ENCODE results near the gene HOXB2. TPM values are rescaled to one million over a fixed set of nuclear protein-coding genes. Genes with fewer than 3 reads are reported as not detected.

The HOXB2 gene
- total RNA-seq, 3 donors from 2014 or later (not counting 1 experiment from before 2014, with no cell fraction given) = 21.6 to 30.5 (median 24.7) TPM

DNA sequence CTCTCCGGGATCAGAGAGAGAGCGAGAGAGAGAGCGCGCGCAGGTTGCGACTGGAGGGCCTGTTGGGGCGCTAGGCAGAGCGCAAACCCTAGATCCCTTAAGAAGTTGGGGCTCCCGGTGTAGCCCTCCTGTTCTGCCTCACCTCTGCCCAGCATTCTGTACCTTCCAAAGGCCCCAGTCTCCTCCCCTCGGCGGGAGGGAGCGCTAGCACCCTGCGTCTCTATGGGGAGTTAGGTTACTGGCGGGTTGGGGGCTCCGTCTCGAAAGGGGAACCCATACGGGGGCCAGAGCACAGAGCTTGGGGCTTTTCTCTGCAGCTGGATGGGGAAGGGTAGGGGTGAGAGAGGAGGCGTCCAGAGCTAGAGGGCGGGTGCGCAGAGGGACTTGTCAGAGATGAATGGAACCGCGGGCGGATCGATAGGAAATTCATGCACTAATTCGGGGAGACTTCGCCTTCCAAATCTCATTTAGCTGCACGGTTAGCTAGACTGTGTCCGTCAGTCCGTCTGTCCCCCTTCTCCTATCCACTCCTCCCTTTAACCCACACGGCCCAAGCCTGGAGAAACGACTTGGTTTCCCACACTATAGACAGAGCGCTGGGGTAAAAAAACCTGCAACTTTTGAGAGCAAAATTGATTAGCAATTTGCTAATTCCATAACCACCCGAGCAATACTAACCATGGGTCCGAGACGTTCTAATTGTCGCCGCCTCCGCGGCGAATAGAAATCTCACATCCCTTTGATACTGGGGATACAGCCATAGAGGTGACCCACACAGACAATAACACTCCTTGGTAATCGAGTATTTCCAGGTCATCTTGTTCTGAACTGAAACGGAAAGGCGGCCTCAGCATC is 33.9 kb upstream of the HOXB2 start:
- no peak for DNase-seq
- TF ChIP-seq, protein P1, sequence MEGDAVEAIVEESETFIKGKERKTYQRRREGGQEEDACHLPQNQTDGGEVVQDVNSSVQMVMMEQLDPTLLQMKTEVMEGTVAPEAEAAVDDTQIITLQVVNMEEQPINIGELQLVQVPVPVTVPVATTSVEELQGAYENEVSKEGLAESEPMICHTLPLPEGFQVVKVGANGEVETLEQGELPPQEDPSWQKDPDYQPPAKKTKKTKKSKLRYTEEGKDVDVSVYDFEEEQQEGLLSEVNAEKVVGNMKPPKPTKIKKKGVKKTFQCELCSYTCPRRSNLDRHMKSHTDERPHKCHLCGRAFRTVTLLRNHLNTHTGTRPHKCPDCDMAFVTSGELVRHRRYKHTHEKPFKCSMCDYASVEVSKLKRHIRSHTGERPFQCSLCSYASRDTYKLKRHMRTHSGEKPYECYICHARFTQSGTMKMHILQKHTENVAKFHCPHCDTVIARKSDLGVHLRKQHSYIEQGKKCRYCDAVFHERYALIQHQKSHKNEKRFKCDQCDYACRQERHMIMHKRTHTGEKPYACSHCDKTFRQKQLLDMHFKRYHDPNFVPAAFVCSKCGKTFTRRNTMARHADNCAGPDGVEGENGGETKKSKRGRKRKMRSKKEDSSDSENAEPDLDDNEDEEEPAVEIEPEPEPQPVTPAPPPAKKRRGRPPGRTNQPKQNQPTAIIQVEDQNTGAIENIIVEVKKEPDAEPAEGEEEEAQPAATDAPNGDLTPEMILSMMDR (IDR thresholded peaks at IDR 0.05) = no peak
- Histone ChIP-seq H3K36me3 (ENCODE audit: control insufficient read depth, insufficient read depth, low read length) (no peaks in the 10 kb centered on the region), H3K4me3 (ENCODE audit: low read length) (peak overlapping the region; percentile 81), H3K27ac (ENCODE audit: low read length) (peak overlapping the region; percentile 51), H3K4me1 (ENCODE audit: control insufficient read depth, insufficient read depth, low read length) (peaks cover 51% of the 10 kb centered on the region), H3K9me3 (ENCODE audit: control insufficient read depth, insufficient read depth, low read length) (no peaks in the 10 kb centered on the region), H3K27me3 (ENCODE audit: control insufficient read depth, insufficient read depth, low read length) (peaks cover 35% of the 10 kb centered on the region)
- no peaks in the 10 kb centered on the region for H3K9me3 Mint-ChIP-seq
- WGBS (ENCODE audit: insufficient coverage) = 12% methylated on average over 43 of the region's 43 CpGs
- peaks cover 37 to 64% of the 10 kb centered on the region in 2 donors for H3K4me1 Mint-ChIP-seq
- H3K36me3 Mint-ChIP-seq = no peaks in the 10 kb centered on the region
- peaks cover 37 to 48% of the 10 kb centered on the region in 2 donors for H3K27me3 Mint-ChIP-seq (ENCODE audit: low read depth in 2 of 2)
- peak; percentile 39 to 48 (median 44) for ATAC-seq
- intact Hi-C loops (cut with micrococcal nuclease) = no loop called here
- H3K27ac Mint-ChIP-seq = peak overlapping the region; percentile 86 to 89
- H3K4me3 Mint-ChIP-seq = peak overlapping the region; percentile 97

GRCh38 chr17:48577946-48578615 is 33.2 kb upstream of the HOXB2 start, which contains the start of gene HOXB4:
TSS of gene HOXB4 (minus strand) at chr17:48578350. CDS start at chr17:48578319, 31 bp downstream.
- Mint-ChIP-seq H3K36me3 (no peaks in the 10 kb centered on the region), H3K27ac (peak within 1 kb of the TSS; percentile 86 to 89), H3K9me3 (no peaks in the 10 kb centered on the region), H3K4me3 (peak within 1 kb of the TSS; percentile 97), H3K4me1 (peaks cover 44 to 71% of the 10 kb centered on the region in 2 donors), H3K27me3 (ENCODE audit: low read depth in 2 of 2) (peaks cover 30 to 42% of the 10 kb centered on the region in 2 donors)
- H3K27ac ChIP-seq (ENCODE audit: low read length) = peak within 1 kb of the TSS; percentile 55
- H3K36me3 ChIP-seq (ENCODE audit: control insufficient read depth, insufficient read depth, low read length) = no peaks in the 10 kb centered on the region
- DNase-seq = peak; percentile 67 to 85
- H3K27me3 ChIP-seq (ENCODE audit: control insufficient read depth, insufficient read depth, low read length) = peaks cover 29% of the 10 kb centered on the region
- peak within 1 kb of the TSS; percentile 81 for H3K4me3 ChIP-seq (ENCODE audit: low read length)
- TF ChIP-seq, protein P1 (IDR thresholded peaks at IDR 0.05) = no peak
- H3K9me3 ChIP-seq (ENCODE audit: control insufficient read depth, insufficient read depth, low read length) = no peaks in the 10 kb centered on the region
- WGBS (ENCODE audit: insufficient coverage) = under 1% methylated on average over 58 of the region's 58 CpGs
- intact Hi-C loops (cut with micrococcal nuclease) = no loop called here
- peaks cover 59% of the 10 kb centered on the region for H3K4me1 ChIP-seq (ENCODE audit: control insufficient read depth, insufficient read depth, low read length)
- ATAC-seq = peak; percentile 77 to 85 (median 84)

DNA sequence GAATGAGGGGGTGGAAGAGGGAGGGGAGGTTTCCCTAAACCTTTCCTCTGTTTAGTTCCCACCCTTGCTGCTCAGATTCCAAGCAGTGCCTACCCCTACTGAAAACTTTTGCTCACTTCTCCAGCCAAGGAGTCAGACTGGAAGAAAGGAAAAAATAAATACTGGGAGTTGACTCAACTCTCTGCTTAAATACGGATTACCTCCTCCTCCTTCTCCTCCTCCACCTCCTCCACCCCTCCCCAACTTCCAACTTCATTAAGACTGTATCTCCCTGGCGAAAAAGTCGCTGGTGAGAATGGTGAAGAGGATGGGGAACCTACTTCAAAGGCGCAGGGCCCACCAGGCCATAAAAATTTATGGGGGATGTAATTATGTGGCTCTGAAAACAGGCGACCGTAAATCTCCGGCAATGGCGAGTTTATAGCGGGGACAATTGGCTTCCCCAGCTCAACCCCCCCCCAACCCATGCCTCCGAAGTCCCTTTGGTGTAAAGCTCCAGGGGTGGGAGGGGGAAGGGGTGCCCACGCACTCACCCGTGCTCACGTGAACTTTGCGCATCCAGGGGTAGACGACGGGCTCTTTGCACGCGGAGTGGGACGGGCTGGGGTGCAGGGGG is 32.5 kb upstream of the HOXB2 start:
- TF ChIP-seq, protein P1 (IDR thresholded peaks at IDR 0.05) = no peak
- H3K27me3 Mint-ChIP-seq (ENCODE audit: low read depth in 2 of 2) = peaks cover 23 to 35% of the 10 kb centered on the region in 2 donors
- no peaks in the 10 kb centered on the region for H3K36me3 ChIP-seq (ENCODE audit: control insufficient read depth, insufficient read depth, low read length)
- no peaks in the 10 kb centered on the region for H3K9me3 ChIP-seq (ENCODE audit: control insufficient read depth, insufficient read depth, low read length)
- peak overlapping the region; percentile 83 for H3K4me3 Mint-ChIP-seq
- H3K4me1 Mint-ChIP-seq = peaks cover 44 to 70% of the 10 kb centered on the region in 2 donors
- H3K9me3 Mint-ChIP-seq = no peaks in the 10 kb centered on the region
- no peaks in the 10 kb centered on the region for H3K36me3 Mint-ChIP-seq
- intact Hi-C loops (cut with micrococcal nuclease) = no loop called here
- H3K4me3 ChIP-seq (ENCODE audit: low read length) = peak overlapping the region; percentile 44
- DNase-seq (peak in 1 of 2 donors; percentile 50), ATAC-seq (peak in 2 of 3 donors; percentile 10 to 13)
- WGBS (ENCODE audit: insufficient coverage) = 2% methylated on average over 10 of the region's 19 CpGs
- peaks cover 60% of the 10 kb centered on the region for H3K4me1 ChIP-seq (ENCODE audit: control insufficient read depth, insufficient read depth, low read length)
- H3K27ac Mint-ChIP-seq = peak overlapping the region in 1 of 2 donors; percentile 89
- peaks cover 26% of the 10 kb centered on the region for H3K27me3 ChIP-seq (ENCODE audit: control insufficient read depth, insufficient read depth, low read length)
- H3K27ac ChIP-seq (ENCODE audit: low read length) = no peak overlapping the region
